Measurements from ENCODE around the gene PAM16. TPM values are rescaled to one million over a fixed set of nuclear protein-coding genes. Genes with fewer than 3 reads are reported as not detected.

PAM16 gene
- total and polyA plus RNA-seq, 2 of the 8 experiments (the other 6 are each of a cell fraction or from before 2014, with no cell fraction given) = 78.3 to 198 TPM

DNA sequence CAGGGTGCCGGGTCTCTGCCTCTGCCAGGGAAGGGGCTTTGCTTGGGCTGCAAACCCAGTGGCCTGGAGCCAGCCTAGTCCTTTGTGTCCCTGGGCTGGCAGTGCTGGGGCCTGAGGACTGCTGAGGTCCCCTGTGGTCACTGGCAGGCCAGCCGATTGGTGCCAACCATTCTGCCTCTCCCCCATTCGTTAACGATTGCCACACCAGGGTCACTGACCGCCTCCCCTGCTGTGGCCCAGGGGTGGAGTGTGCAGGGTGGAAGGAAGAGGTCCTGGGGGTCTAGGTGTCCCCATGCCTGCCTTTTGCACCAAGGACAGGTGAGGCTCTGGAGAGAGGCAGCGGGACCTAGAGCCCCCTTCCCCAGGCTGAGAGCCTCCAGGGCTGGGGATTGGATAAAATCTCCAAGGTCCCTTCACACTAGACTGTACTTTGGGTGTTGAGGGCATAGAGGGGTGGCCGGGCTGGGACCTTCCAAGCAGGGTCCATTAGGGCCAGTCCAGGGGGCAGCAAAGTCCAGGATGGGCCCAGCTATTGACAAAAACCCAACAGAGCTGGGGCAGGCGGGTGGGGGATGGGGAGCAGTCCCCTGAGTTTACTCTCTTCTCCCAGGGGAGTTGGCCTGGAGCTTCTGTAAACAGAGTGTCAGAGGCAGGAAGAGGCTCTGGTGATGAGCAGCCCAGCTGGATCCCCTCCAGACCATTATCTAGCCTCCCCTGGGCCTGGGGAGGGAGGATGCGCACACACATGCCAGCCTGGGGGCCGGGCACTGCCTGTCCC lies 21.6 kb upstream of the PAM16 start:
- Histone ChIP-seq H2AK5ac (ENCODE audit: low read depth, low read length) (no peak overlapping the region), H3K56ac (replicated peaks; ENCODE audit: insufficient read length, low read depth, low read length) (no peak overlapping the region), H3K9me3 (ENCODE audit: insufficient read depth in 2 of 2, low read depth in 1 of 2, low read length in 1 of 2) (no peaks in the 10 kb centered on the region), H3K27ac (ENCODE audit: low read depth, low read length) (no peak overlapping the region), H3K23ac (ENCODE audit: insufficient read length) (no peak overlapping the region), H2BK5ac (ENCODE audit: low read depth, low read length) (0 out of 2 replicates have a peak overlapping the region, but pooled peaks have one; percentile 18), H3K18ac (ENCODE audit: extremely low read depth, low read length) (peak overlapping the region; percentile 10), H3K79me2 (ENCODE audit: control insufficient read depth in 1 of 2, insufficient read depth in 2 of 2, low read length in 2 of 2) (peaks cover 0 to 11% of the 10 kb centered on the region in 2 experiments; a peak in 1 of 4 replicates), H3K23me2 (ENCODE audit: low read depth, low read length) (peaks cover 6% of the 10 kb centered on the region; the same call in 1 of the 2 replicates), H3K4me2 (ENCODE audit: insufficient read depth in 1 of 2, low read depth in 2 of 2, low read length in 2 of 2) (peak overlapping the region; percentile 87 to 90), H4K20me1 (replicated peaks in 1 of 2; ENCODE audit: control insufficient read depth in 1 of 2, insufficient read depth in 2 of 2, low read length in 2 of 2) (peaks cover 4 to 20% of the 10 kb centered on the region in 2 experiments), H2AFZ (ENCODE audit: low read length) (no peak overlapping the region), H2BK12ac (ENCODE audit: low read depth, low read length) (no peak overlapping the region), H4K91ac (replicated peaks; ENCODE audit: insufficient read length, low read length) (no peak overlapping the region), H3K4ac (replicated peaks; ENCODE audit: insufficient read length, low read depth, low read length) (no peak overlapping the region), H2BK20ac (ENCODE audit: low read length) (no peak overlapping the region), H3K36me3 (ENCODE audit: control insufficient read depth in 2 of 4, insufficient read depth in 4 of 4, low read length in 3 of 4) (no peaks in the 10 kb centered on the region), H3K79me1 (ENCODE audit: low read depth, low read length) (peaks cover 4% of the 10 kb centered on the region), H4K5ac (ENCODE audit: insufficient read length, low read depth, low read length) (no peak overlapping the region), H3K4me3 (ENCODE audit: extremely low read depth in 1 of 4, insufficient read depth in 2 of 4, low read depth in 3 of 4, low read length in 4 of 4) (peak overlapping the region; percentile 54 to 78 (median 59)), H4K8ac (ENCODE audit: extremely low read depth, insufficient read depth, low read length) (no peak overlapping the region), H3K4me1 (replicated peaks in 1 of 4; ENCODE audit: control insufficient read depth in 3 of 4, insufficient read depth in 4 of 4, low read length in 3 of 4) (peaks cover 4 to 52% (median 43%) of the 10 kb centered on the region in 4 experiments), H2BK15ac (ENCODE audit: low read length) (0 out of 2 replicates have a peak overlapping the region, but pooled peaks have one; percentile 40), H3K9ac (replicated peaks in 1 of 4; ENCODE audit: extremely low read depth in 1 of 4, low read depth in 3 of 4, low read length in 3 of 4) (peak overlapping the region in 1 of 4 experiments; percentile 6; a peak in 1 of 7 replicates), H3K27me3 (replicated peaks in 1 of 4; ENCODE audit: control insufficient read depth in 3 of 4, extremely low read depth in 1 of 4, insufficient read depth in 3 of 4, low read length in 3 of 4) (peaks cover 0 to 3% (median under 1%) of the 10 kb centered on the region in 4 experiments; a peak in 2 of 7 replicates), H3K14ac (ENCODE audit: insufficient read length) (no peak overlapping the region), H2BK120ac (replicated peaks; ENCODE audit: low read depth, low read length) (no peak overlapping the region)
- DNase-seq (ENCODE audit: low read depth in 1 of 2, low spot score in 2 of 2) = no peak
- CTCF ChIA-PET (ENCODE audit: partially characterized antibody) = interaction anchor here (0.5 to 24.8 kb wide), 11 partner anchors 8 to 685 kb away, joined by 3 to 659 read pairs (median 5); partner anchors contain the start of gene PAM16
- TF ChIP-seq BACH1 (IDR thresholded peaks at IDR 0.05; ENCODE audit: low read length) = no peak
- 0 out of 3 replicates have a peak, but pooled peaks of 1 of the 2 experiments have one; percentile 17 for TF ChIP-seq POLR2A (IDR thresholded peaks at IDR 0.05; ENCODE audit: control extremely low read depth in 1 of 2, low read depth in 2 of 2, low read length in 2 of 2)
- 47% methylated on average over 9 of the region's 10 CpGs; no CpG with 5 or more reads in 1 of the 2 experiments for WGBS, 2 experiments (ENCODE audit: extremely low coverage in 1 of 2, insufficient coverage in 1 of 2, insufficient read length in 1 of 2, insufficient replicate concordance in 2 of 2, low coverage in 1 of 2, low lambda C conversion rate in 2 of 2, missing lambda C conversion rate in 1 of 2)
- POLR2A ChIA-PET (ENCODE audit: partially characterized antibody) = interaction anchor here (0.6 to 11.7 kb wide), 15 partner anchors 8 to 655 kb away, joined by 3 to 223 read pairs (median 5); partner anchors contain the start of genes PAM16, TFAP4 and TRAP1
- FAIRE-seq = no peak
